SK-N-SH treated with all-trans-retinoic acid at 6 μM for 48 hours (cell line): ENCODE data around the gene RAB11FIP3.

Experiments used
- ARNTL ChIP-seq: fragments of 450-650 bp; formaldehyde crosslinking; IDR thresholded peaks from 2 replicates; pipeline ENCODE4 v1.5.0; 2020; ENCODE audit warnings: low read depth, mild to moderate bottlenecking, moderate library complexity, borderline replicate concordance
- BACH2 ChIP-seq: fragments of 250-450 bp; sonication (Bioruptor Pico); IDR thresholded peaks from 2 replicates; pipeline ENCODE4 v1.9.0; 2021; ENCODE audit warnings: mild to moderate bottlenecking, borderline replicate concordance
- CSRNP3 ChIP-seq: fragments of 250-450 bp; sonication (Bioruptor Pico); IDR thresholded peaks from 2 replicates; pipeline ENCODE4 v1.5.1; 2021; ENCODE audit warnings: mild to moderate bottlenecking, moderate library complexity
- TCF4 ChIP-seq: fragments of 250-450 bp; sonication (Bioruptor Pico); IDR thresholded peaks from 2 replicates; pipeline ENCODE4 v1.8.0; 2021; ENCODE audit warnings: mild to moderate bottlenecking, moderate library complexity, borderline replicate concordance

DNA sequence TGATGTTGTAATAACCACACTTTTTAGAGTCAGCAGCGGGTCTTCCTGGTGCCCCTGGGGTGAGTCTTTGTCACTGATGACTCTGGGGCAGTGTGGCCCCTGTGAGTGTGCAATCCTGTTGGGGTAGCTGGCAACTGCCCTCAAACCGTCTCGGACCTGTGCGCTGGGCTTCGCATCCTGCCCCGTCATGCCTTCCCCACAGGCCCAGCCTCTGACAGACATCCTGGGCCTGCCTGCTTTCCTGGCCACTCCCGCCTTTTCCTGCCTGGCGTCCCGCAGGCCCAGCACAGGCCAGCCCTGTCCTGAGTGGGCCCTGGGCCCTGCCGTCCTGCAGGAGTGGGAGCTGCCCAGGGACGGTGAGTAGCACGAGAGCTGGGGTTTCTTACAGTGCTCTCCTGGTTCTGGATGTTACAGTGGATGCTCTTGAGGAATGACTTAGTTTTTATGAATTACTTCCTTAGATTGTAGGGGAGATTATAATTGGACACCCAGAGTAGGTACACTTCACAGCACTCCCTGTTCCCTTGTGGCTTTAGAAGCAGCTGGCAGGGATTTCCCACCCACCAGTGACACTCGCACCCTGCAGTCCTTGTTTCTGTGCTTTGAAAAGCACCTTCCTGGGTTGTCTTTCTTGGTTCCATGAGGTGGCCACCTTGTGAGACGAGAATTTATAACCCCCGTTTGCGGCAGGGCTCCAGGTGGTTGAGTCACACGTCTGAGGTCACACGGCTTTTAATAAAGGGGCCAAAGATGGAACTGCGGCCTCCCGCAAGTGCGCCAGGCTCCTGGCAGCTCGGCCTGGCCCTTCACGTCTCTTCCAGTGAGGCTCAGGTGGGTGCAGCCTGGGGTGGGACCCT, 52.1 kb downstream of the RAB11FIP3 start:
- TF ChIP-seq TCF4 (CRISPR knock-in tag) (no peak), BACH2 (CRISPR knock-in tag) (no peak), ARNTL (CRISPR knock-in tag) (no peak), CSRNP3 (CRISPR knock-in tag) (no peak)
